Body of pancreas (tissue), 4 donors: Measurements from ENCODE around the gene SYNPO. TPM values are rescaled to one million over a fixed set of nuclear protein-coding genes. Genes with fewer than 3 reads are reported as not detected.

Experiments
- ATAC-seq: fragments of 150-250 bp; one replicate; pipeline ENCODE4 v1.9.1; 2016
- DNase-seq, 4 donors: peaks; one replicate each; pipeline ENCODE4 v3.0.0-alpha.2; 2019
- H3K27ac ChIP-seq, 4 donors: fragments of 200-600 bp; sonication (generic); 1 replicate in 3 of 4; 2 replicates in 1 of 4; pipeline versions ENCODE4 v1.5.1 to v1.6.1; 2016 to 2019; ENCODE audit warnings: mild to moderate bottlenecking in 1 of 4, mixed read lengths in 1 of 4, moderate library complexity in 1 of 4
- H3K27me3 ChIP-seq, 2 donors: fragments of 200-600 bp; sonication (generic); one replicate each; pipeline ENCODE4 v1.6.0; 2016; ENCODE audit warnings: mild to moderate bottlenecking in 1 of 2
- H3K36me3 ChIP-seq, 2 donors: fragments of 200-600 bp; sonication (generic); replicated peaks in 1 of 2; 2 replicates each; pipeline ENCODE4 v1.5.1; 2016; ENCODE audit warnings: low read depth in 2 of 2; ENCODE audit not compliant: insufficient read depth in 1 of 2
- H3K4me1 ChIP-seq: fragments of 200-600 bp; sonication (generic); one replicate; pipeline ENCODE4 v1.6.0; 2016
- H3K4me3 ChIP-seq, 2 donors: fragments of 200-600 bp; sonication (generic); 1 replicate in 1 of 2; 2 replicates in 1 of 2; pipeline ENCODE4 v1.5.1; 2016 to 2019
- H3K9me3 ChIP-seq, 3 donors: fragments of 200-600 bp; sonication (generic); 1 replicate in 2 of 3; 2 replicates in 1 of 3; pipeline ENCODE4 v1.5.1; 2016
- POLR2A ChIP-seq, 3 donors: fragments of 450-650 bp; IDR thresholded peaks; one replicate each; pipeline ENCODE4 v1.6.1; 2016; ENCODE audit warnings: antibody characterized with exemption in 3 of 3, mild to moderate bottlenecking in 2 of 3
- WGBS, 2 donors: methylation state at CpG; one replicate each; pipeline ENCODE4 v1.1.5; 2017; 5-methylcytosine and 5-hydroxymethylcytosine counted together
- intact Hi-C: fragments of 100-400 bp; cut with DNase I; formaldehyde crosslinking; loops from one replicate; pipeline ENCODE4 v1.15.1; 2023
- total RNA-seq, 2 donors: library from RNA; depleted of rRNA; stranded (reverse); fragments of >200 nt; gene quantifications; one replicate each; pipeline ENCODE4 v1.1.0, GENCODE V29; 2016
- TF ChIP-seq, protein P1 (sequence below), 7 experiments: fragments of 450-650 bp in 4 of 7; fragments of 200-600 bp in 3 of 7; sonication (generic) in 3 of 7; IDR thresholded peaks; one replicate each; pipeline ENCODE4 v1.5.1; 2016 to 2019; ENCODE audit warnings: antibody characterized with exemption in 7 of 7

The SYNPO gene
- total RNA-seq, 2 donors from 2014 or later, result 18.4 to 40.9 TPM

DNA sequence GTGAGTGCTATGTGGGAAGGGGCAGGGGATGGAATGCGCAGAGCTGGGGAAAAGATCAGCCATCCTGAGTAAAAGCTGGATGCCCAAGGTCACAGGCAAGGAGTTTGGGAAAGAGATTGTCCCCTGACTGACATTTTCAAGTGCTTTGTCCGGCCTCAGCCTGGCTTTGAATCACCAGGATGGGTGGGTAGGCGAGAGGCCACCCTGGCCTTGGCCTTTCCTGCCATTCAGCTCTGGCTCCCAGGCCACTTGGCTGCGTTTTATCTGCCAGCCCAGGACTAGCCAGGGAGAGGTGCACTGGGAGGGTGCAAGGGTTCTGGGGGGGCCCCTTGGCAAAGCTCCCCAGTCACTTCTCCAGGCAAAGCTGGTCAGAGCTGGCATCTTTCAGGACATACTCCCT is 37.4 kb upstream of the SYNPO start:
- no peak overlapping the region for H3K4me3 ChIP-seq
- intact Hi-C loops, result no loop called here
- no peaks in the 10 kb centered on the region for H3K27me3 ChIP-seq
- peaks cover 18% of the 10 kb centered on the region for H3K4me1 ChIP-seq
- ATAC-seq, result no peak
- no peaks in the 10 kb centered on the region for H3K9me3 ChIP-seq
- H3K36me3 ChIP-seq, result no peaks in the 10 kb centered on the region
- WGBS, 2 donors, result 75 to 77% methylated on average over 4 of the region's 4 CpGs
- TF ChIP-seq, protein P1, sequence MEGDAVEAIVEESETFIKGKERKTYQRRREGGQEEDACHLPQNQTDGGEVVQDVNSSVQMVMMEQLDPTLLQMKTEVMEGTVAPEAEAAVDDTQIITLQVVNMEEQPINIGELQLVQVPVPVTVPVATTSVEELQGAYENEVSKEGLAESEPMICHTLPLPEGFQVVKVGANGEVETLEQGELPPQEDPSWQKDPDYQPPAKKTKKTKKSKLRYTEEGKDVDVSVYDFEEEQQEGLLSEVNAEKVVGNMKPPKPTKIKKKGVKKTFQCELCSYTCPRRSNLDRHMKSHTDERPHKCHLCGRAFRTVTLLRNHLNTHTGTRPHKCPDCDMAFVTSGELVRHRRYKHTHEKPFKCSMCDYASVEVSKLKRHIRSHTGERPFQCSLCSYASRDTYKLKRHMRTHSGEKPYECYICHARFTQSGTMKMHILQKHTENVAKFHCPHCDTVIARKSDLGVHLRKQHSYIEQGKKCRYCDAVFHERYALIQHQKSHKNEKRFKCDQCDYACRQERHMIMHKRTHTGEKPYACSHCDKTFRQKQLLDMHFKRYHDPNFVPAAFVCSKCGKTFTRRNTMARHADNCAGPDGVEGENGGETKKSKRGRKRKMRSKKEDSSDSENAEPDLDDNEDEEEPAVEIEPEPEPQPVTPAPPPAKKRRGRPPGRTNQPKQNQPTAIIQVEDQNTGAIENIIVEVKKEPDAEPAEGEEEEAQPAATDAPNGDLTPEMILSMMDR (IDR thresholded peaks at IDR 0.05), result no peak
- TF ChIP-seq POLR2A (IDR thresholded peaks at IDR 0.05), result no peak
- no peak for DNase-seq
- H3K27ac ChIP-seq, result peak overlapping the region in 1 of 4 donors; percentile 5

DNA sequence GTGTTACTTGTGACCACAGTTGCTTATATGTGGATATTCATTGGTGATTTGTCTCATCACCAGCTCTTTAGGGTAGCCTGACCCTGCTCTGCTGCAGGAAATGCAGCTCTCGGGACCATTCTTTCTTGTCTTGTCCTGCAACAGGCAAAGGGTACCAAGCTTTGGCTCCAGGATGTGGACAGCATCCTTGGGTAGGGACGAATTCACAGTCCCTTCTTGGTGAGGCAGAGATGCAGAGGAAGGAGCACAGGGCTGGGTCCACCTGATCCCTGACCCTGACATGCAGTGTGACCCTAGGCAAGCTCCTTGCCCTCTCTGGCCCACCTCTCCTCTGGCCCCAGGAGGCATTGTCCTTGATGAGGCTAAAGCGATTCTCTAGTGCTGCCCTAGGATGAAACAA is 37.0 kb upstream of the SYNPO start:
- ATAC-seq (no peak), DNase-seq (no peak)
- H3K4me1 ChIP-seq, result peaks cover 18% of the 10 kb centered on the region
- intact Hi-C loops, result no loop called here
- no peaks in the 10 kb centered on the region for H3K9me3 ChIP-seq
- TF ChIP-seq, protein P1 (IDR thresholded peaks at IDR 0.05), result no peak
- no peak for TF ChIP-seq POLR2A (IDR thresholded peaks at IDR 0.05)
- no peaks in the 10 kb centered on the region for H3K36me3 ChIP-seq
- H3K27ac ChIP-seq, result peak overlapping the region in 1 of 4 donors; percentile 5
- H3K4me3 ChIP-seq, result no peak overlapping the region
- 90 to 94% methylated on average over 3 of the region's 3 CpGs for WGBS, 2 donors
- no peaks in the 10 kb centered on the region for H3K27me3 ChIP-seq

DNA sequence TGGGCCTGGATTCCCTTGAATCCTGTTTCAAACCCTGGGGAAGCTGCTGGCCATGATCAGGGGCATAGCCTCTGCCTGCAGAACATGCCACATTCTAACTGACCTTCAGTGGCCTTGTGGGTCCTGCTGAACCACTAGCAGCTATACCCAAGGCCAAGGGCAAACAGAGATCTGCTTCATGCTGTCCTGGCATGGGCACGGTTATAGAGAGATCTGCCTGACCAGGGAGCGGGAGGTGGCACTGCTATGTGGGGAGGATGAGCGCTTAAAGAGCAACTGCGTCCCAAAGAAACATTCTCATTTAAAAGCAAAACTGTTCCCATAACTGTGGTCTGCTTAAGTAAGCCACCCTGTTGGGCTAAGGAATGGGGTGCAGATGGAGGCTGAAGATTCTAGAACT is 36.5 kb upstream of the SYNPO start:
- H3K9me3 ChIP-seq, result no peaks in the 10 kb centered on the region
- peak overlapping the region in 1 of 4 donors; percentile 5 for H3K27ac ChIP-seq
- peaks cover 18% of the 10 kb centered on the region for H3K4me1 ChIP-seq
- H3K36me3 ChIP-seq, result no peaks in the 10 kb centered on the region
- no peak for TF ChIP-seq POLR2A (IDR thresholded peaks at IDR 0.05)
- TF ChIP-seq, protein P1 (IDR thresholded peaks at IDR 0.05), result no peak
- DNase-seq, result no peak
- intact Hi-C loops, result no loop called here
- no peak overlapping the region for H3K4me3 ChIP-seq
- no peak for ATAC-seq
- WGBS, 2 donors, result 73 to 77% methylated on average over 4 of the region's 4 CpGs
- H3K27me3 ChIP-seq, result no peaks in the 10 kb centered on the region

DNA sequence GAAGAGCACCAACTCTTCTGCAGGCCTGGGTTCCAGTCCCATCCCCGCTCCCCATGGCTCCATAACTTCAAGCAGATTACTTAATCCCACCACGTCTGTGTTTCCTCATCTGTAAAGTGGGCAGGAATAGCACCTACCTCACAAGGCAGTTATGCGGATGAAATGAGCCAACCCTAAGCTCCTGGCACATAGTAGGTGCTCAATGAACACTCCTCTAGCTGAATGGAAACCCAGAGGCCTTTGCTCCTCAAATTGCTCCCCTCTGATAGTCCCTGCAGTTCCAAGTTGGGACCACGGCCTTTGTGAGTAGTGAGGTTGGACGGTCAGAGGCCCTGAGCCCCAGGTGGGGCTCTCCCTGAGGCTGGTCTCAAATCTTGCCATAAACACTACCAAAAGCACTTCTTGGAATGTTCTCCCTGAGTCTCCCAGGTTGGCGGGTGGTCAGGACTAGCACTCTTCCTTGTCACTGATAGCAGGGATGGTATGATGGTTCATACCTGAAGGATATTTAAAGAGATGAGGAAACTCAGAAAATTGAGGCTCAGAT is 35.5 kb upstream of the SYNPO start:
- Histone ChIP-seq H3K4me1 (peaks cover 10% of the 10 kb centered on the region), H3K27ac (no peak overlapping the region), H3K4me3 (no peak overlapping the region), H3K9me3 (no peaks in the 10 kb centered on the region), H3K36me3 (no peaks in the 10 kb centered on the region), H3K27me3 (no peaks in the 10 kb centered on the region)
- TF ChIP-seq, protein P1 (IDR thresholded peaks at IDR 0.05), result no peak
- TF ChIP-seq POLR2A (IDR thresholded peaks at IDR 0.05), result no peak
- WGBS, 2 donors, result 91 to 95% methylated on average over 5 to 6 of the region's 6 CpGs
- ATAC-seq (no peak), DNase-seq (no peak)
- intact Hi-C loops, result no loop called here

DNA sequence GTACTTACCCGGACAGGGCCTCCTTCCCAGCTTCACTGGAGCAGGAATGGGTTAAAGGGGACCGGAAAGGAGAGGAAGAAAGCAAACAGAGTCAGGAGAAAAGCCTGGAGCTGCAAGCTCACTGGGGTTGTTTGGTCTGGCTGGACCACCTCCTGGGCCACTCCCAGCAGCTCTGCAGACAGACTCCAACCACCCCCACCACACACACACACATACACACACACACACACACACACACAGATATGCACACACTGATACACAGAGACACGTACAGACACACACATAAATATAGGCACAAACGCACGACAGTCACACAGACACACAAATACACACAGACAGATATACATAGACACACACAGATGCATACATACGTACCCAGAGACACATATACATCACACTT is 34.9 kb upstream of the SYNPO start:
- intact Hi-C loops, result no loop called here
- Histone ChIP-seq H3K4me1 (peaks cover 4% of the 10 kb centered on the region), H3K9me3 (no peaks in the 10 kb centered on the region), H3K27me3 (no peaks in the 10 kb centered on the region), H3K27ac (no peak overlapping the region), H3K36me3 (no peaks in the 10 kb centered on the region), H3K4me3 (no peak overlapping the region)
- no peak for DNase-seq
- WGBS, 2 donors, result 70 to 71% methylated on average over 6 of the region's 6 CpGs
- TF ChIP-seq, protein P1 (IDR thresholded peaks at IDR 0.05), result no peak
- no peak for TF ChIP-seq POLR2A (IDR thresholded peaks at IDR 0.05)
- no peak for ATAC-seq
